Skeletal muscle satellite cell (primary cell): ENCODE results near the gene ABLIM2.

Source experiments
- H3K27me3 ChIP-seq: 2 replicates; pipeline ENCODE4 v1.7.0; 2013; ENCODE audit warnings: low read length; ENCODE audit not compliant: control insufficient read depth, insufficient read depth
- H3K36me3 ChIP-seq: 2 replicates; pipeline ENCODE4 v1.7.0; 2013; ENCODE audit warnings: mild to moderate bottlenecking, control low read depth, low read length; ENCODE audit not compliant: insufficient read depth
- H3K4me1 ChIP-seq: 2 replicates; pipeline ENCODE4 v1.7.0; 2013; ENCODE audit warnings: low read length; ENCODE audit not compliant: control insufficient read depth, insufficient read depth
- H3K4me2 ChIP-seq: 2 replicates; pipeline ENCODE4 v1.7.0; 2013; ENCODE audit warnings: mild to moderate bottlenecking, low read length
- H3K4me3 ChIP-seq: 2 replicates; pipeline ENCODE4 v1.7.0; 2013; ENCODE audit warnings: low read length
- H3K9ac ChIP-seq: 2 replicates; pipeline ENCODE4 v1.7.0; 2013; ENCODE audit warnings: mild to moderate bottlenecking, low read depth, low read length, moderate library complexity
- H3K9me3 ChIP-seq: replicated peaks from 2 replicates; pipeline ENCODE4 v1.7.0; 2013; ENCODE audit warnings: mild to moderate bottlenecking, control low read depth, low read length

Gene ABLIM2

GRCh38 chr4:8103421-8104390, 54.9 kb downstream of the ABLIM2 start:
- H3K9me3 ChIP-seq, result no peaks in the 10 kb centered on the region
- no peak overlapping the region for H3K4me2 ChIP-seq
- H3K9ac ChIP-seq, result no peak overlapping the region
- H3K27me3 ChIP-seq, result peaks cover 14% of the 10 kb centered on the region
- H3K36me3 ChIP-seq, result no peaks in the 10 kb centered on the region
- no peaks in the 10 kb centered on the region for H3K4me1 ChIP-seq
- no peak overlapping the region for H3K4me3 ChIP-seq

GRCh38 chr4:8102831-8103230, 55.8 kb downstream of the ABLIM2 start:
- no peaks in the 10 kb centered on the region for H3K36me3 ChIP-seq
- H3K9me3 ChIP-seq, result no peaks in the 10 kb centered on the region
- no peak overlapping the region for H3K4me3 ChIP-seq
- H3K9ac ChIP-seq, result no peak overlapping the region
- no peak overlapping the region for H3K4me2 ChIP-seq
- H3K4me1 ChIP-seq, result no peaks in the 10 kb centered on the region
- peaks cover 14% of the 10 kb centered on the region for H3K27me3 ChIP-seq

GRCh38 chr4:8102076-8102355, 56.6 kb downstream of the ABLIM2 start:
- no peaks in the 10 kb centered on the region for H3K4me1 ChIP-seq
- peaks cover 14% of the 10 kb centered on the region for H3K27me3 ChIP-seq
- H3K9ac ChIP-seq, result no peak overlapping the region
- H3K4me3 ChIP-seq, result no peak overlapping the region
- H3K36me3 ChIP-seq, result no peaks in the 10 kb centered on the region
- H3K4me2 ChIP-seq, result no peak overlapping the region
- H3K9me3 ChIP-seq, result no peaks in the 10 kb centered on the region

GRCh38 chr4:8101213-8102075, 57.2 kb downstream of the ABLIM2 start:
- Histone ChIP-seq H3K9me3 (no peaks in the 10 kb centered on the region), H3K4me3 (no peak overlapping the region), H3K9ac (no peak overlapping the region), H3K4me2 (no peak overlapping the region), H3K36me3 (no peaks in the 10 kb centered on the region), H3K27me3 (peaks cover 14% of the 10 kb centered on the region), H3K4me1 (no peaks in the 10 kb centered on the region)

DNA sequence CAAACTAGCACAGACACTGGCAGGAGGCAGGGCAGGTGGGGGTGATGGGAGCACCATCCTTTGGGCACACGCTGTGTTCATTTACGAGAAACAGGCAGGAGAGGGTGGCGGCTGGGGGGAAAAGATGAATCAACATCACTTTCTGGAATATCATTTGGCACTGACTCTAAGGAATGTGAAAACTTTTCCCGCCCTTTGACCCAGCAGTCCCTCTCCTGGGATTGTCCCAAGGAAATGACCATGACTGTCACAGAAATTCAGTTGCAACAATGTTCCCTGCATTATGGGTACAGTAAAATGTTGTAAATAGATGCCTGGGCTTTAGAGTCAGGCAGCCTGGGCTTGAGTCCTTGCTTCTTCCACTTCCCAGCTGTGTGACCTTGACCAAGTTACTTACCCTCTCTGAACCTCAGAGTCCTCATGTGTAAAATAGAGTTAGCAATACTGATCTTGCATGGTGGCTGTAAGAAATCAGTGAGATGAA, 58.6 kb downstream of the ABLIM2 start:
- no peaks in the 10 kb centered on the region for H3K36me3 ChIP-seq
- H3K4me2 ChIP-seq, result no peak overlapping the region
- no peaks in the 10 kb centered on the region for H3K9me3 ChIP-seq
- no peak overlapping the region for H3K9ac ChIP-seq
- no peaks in the 10 kb centered on the region for H3K4me1 ChIP-seq
- peaks cover 13% of the 10 kb centered on the region for H3K27me3 ChIP-seq
- no peak overlapping the region for H3K4me3 ChIP-seq

GRCh38 chr4:8098506-8098905, 60.1 kb downstream of the ABLIM2 start:
- H3K4me2 ChIP-seq, result no peak overlapping the region
- no peaks in the 10 kb centered on the region for H3K4me1 ChIP-seq
- no peaks in the 10 kb centered on the region for H3K36me3 ChIP-seq
- H3K4me3 ChIP-seq, result no peak overlapping the region
- H3K27me3 ChIP-seq, result peaks cover 9% of the 10 kb centered on the region
- H3K9me3 ChIP-seq, result no peaks in the 10 kb centered on the region
- H3K9ac ChIP-seq, result no peak overlapping the region

DNA sequence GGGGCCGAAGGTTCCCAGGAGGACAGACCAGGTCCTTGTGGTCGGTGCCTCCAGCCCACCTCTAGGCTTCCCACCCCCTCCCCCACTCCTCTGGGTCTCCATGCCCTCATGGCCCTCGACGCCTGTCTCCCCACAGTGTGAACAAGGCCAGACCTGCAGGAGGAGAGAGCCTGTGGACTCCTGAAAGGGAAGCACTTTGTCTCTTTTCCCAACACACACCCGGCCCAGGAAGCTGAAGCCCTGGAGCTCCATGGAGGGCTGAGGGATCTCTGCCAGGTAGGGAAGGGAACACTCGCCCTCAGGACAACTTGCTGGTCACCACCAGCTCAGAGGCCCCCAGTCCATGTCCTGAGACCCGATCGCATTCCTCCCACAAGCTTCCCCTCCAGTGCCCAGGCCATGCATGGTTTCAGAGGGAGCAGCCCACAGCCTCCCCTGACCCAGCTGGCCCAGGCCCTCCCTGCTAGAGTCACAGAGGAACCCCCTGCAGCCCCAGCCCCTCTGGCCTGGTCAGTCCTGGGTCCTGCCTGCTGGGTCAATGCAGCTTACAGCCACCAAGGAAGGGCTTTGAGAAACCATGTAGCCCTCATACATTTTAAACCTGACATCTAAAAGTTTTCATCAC, 60.8 kb downstream of the ABLIM2 start:
- Histone ChIP-seq H3K36me3 (no peaks in the 10 kb centered on the region), H3K4me3 (no peak overlapping the region), H3K4me2 (no peak overlapping the region), H3K9me3 (no peaks in the 10 kb centered on the region), H3K4me1 (no peaks in the 10 kb centered on the region), H3K9ac (no peak overlapping the region), H3K27me3 (peaks cover 9% of the 10 kb centered on the region)

DNA sequence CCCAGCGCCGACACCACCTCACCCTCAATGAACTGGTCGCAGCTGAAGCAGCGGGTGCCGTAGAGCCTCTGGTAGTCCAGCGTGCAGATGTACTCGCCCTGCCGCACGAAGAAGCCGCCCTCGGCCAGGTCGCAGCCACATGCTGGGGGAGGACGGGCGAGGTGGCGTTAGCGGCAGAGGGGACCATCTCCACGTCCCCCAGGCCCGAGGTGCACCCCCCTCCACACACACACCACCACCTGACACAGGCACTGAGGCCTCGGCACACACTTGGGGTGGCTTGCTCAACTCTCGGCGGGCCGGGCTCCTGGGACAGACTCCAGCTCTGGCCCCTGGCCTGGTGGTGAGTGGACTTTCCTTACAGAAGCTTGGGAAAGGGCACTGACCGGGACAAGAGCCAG, 61.5 kb downstream of the ABLIM2 start:
- Histone ChIP-seq H3K4me2 (no peak overlapping the region), H3K36me3 (no peaks in the 10 kb centered on the region), H3K4me3 (no peak overlapping the region), H3K9ac (no peak overlapping the region), H3K9me3 (no peaks in the 10 kb centered on the region), H3K27me3 (peaks cover 6% of the 10 kb centered on the region), H3K4me1 (no peaks in the 10 kb centered on the region)

DNA sequence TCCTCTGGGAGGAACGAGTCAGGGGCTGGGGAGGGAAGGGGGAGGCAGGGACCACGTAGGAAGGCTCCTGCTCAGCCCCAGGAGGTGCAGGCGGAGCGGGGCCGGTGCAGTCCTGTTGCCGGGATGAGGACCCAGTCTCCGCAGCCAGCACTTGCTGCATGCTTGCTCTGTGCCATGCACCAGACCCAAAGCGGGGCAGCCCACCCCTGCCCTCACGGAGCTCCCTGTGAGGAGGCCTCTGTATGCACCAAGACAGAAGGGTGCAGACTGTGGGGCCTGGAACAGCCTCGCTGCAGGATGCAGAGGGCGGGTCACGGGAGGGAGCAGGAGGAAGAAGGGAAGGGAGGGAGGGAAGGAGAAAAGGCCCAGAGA, 61.9 kb downstream of the ABLIM2 start:
- Histone ChIP-seq H3K27me3 (peaks cover under 1% of the 10 kb centered on the region), H3K4me1 (no peaks in the 10 kb centered on the region), H3K9me3 (no peaks in the 10 kb centered on the region), H3K9ac (no peak overlapping the region), H3K4me2 (no peak overlapping the region), H3K36me3 (no peaks in the 10 kb centered on the region), H3K4me3 (no peak overlapping the region)

DNA sequence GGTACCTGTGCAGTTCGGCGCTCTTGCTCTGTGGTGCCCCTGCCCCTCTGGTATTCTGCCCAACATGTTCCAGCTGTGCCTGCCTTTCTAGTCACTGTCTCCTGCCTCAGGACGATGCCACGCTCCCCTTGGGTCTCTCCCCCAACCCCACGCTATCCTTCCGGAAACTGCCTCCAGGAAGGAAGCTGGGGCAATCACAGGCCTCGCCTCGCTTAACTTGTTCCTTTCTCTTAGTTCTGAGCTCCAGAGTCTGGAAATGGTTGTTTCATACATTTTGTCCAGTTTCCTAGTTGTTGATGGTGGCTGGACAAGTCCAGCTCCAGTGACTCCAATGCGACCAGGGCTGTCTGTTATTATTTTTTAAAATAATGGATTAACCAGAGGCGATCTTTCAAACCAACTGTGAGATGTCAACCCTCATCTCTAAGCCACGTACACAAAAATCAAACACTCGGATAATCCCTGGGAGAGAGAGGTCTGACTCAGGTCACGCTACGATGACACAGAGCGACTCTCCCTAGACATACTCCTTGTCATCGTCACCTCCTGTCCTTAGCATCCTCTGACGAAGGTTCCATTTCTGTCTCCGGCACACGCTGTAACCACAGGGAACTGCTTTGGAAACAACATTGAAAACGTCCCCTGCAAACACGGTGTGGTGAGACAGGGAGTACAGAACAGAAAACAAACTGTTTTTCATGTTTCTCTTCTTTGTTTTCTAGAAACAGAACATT, 62.5 kb downstream of the ABLIM2 start:
- Histone ChIP-seq H3K4me1 (no peaks in the 10 kb centered on the region), H3K4me2 (no peak overlapping the region), H3K27me3 (no peaks in the 10 kb centered on the region), H3K36me3 (no peaks in the 10 kb centered on the region), H3K4me3 (no peak overlapping the region), H3K9me3 (no peaks in the 10 kb centered on the region), H3K9ac (no peak overlapping the region)
